Measurements from ENCODE around the gene NEU2. TPM values are rescaled to one million over a fixed set of nuclear protein-coding genes. Genes with fewer than 3 reads are reported as not detected.

NEU2 gene
- total RNA-seq, 1 experiment from 2014 or later: not detected

DNA sequence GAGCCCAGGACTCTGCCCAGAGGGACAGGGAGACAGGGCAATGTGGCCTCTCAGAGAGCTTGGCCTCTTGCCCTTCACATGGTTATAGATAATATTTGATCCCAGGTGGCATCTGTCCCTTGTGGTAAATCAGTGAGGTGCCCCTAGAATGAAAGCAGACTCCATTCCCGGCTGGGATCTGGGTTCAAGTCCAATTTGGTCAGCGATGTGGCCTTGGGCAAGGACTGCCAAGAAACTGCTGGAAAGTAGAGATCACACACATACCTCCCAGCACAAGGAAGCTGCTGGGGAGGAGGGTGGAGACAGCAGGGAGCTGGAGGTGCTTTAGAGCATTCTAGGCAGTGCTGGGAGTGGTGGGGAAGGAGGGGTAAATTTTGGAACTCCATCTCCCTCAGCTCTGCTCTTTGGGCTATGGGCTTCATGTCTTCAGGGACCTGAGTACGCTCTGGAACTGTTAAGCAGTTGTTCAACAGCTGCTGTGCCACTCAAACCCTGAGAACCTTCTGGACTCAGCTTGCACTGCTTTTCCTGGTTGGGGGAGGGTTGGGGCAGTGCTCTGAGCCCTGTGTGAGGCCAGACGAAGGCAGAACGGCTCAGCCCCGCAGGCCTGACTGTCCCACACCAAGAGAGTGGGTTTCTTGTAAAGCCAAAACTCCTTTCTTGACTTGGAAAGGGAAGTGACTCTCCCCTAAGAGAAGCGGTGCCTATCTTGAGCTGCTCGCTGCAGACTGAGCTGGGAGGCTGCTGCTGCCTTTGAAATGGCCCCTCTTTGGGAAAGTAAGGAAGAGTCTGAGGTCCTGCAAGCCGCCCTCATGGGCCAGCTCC is 50.7 kb downstream of the NEU2 start:
- Histone ChIP-seq H3K9me3 (ENCODE audit: low read depth, low read length, poor library complexity, severe bottlenecking) (no peaks in the 10 kb centered on the region), H3K4me1 (ENCODE audit: insufficient read depth, low read length, poor library complexity, severe bottlenecking) (no peaks in the 10 kb centered on the region), H3K4me3 (ENCODE audit: low read depth, low read length, poor library complexity, severe bottlenecking) (no peak overlapping the region), H3K27ac (ENCODE audit: low read depth, low read length, poor library complexity, severe bottlenecking) (no peak overlapping the region), H3K36me3 (ENCODE audit: insufficient read depth, low read length, poor library complexity, severe bottlenecking) (no peaks in the 10 kb centered on the region), H3K27me3 (replicated peaks; ENCODE audit: insufficient read depth, low read depth, low read length, poor library complexity) (no peaks in the 10 kb centered on the region)
- CTCF ChIA-PET: no interaction called here
- no peak for TF ChIP-seq EZH2 (IDR thresholded peaks at IDR 0.05; ENCODE audit: borderline replicate concordance, low read depth, low read length, poor library complexity, severe bottlenecking)
- TF ChIP-seq CTCF (conservative IDR thresholded peaks at IDR 0.05; ENCODE audit: low read depth, low read length): no peak
- no TSS peak for BruUV-seq (replicated peaks)
- POLR2A ChIA-PET (ENCODE audit: low non-redundant PET): no interaction called here
- DNase-seq (ENCODE audit: low spot score): no peak
- intact Hi-C loops (cut with micrococcal nuclease; ENCODE audit: unreplicated experiment): no loop called here

DNA sequence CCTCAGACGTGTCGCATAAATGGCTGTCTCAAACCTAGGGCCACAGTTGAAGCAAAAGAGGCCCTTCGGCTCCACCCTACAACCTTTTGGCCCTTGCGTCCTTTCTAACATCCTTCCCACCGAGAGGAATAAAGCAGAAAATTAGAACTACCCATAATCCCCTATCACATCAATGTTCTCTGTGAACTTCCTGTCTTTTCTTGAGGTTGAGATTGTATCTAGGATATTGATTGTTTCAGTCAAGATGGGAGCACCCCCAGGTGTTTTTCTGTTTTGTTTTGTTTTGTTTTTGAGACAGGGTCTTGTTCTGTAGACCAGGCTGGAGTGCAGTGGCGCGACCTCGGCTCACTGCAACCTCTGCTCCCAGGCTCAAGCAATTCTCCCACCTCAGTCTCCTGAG is 51.3 kb downstream of the NEU2 start:
- H3K4me3 ChIP-seq (ENCODE audit: low read depth, low read length, poor library complexity, severe bottlenecking): no peak overlapping the region
- CTCF ChIA-PET: no interaction called here
- DNase-seq (ENCODE audit: low spot score): no peak
- no peaks in the 10 kb centered on the region for H3K36me3 ChIP-seq (ENCODE audit: insufficient read depth, low read length, poor library complexity, severe bottlenecking)
- POLR2A ChIA-PET (ENCODE audit: low non-redundant PET): no interaction called here
- H3K9me3 ChIP-seq (ENCODE audit: low read depth, low read length, poor library complexity, severe bottlenecking): no peaks in the 10 kb centered on the region
- BruUV-seq (replicated peaks): no TSS peak
- H3K27me3 ChIP-seq (replicated peaks; ENCODE audit: insufficient read depth, low read depth, low read length, poor library complexity): no peaks in the 10 kb centered on the region
- intact Hi-C loops (cut with micrococcal nuclease; ENCODE audit: unreplicated experiment): no loop called here
- H3K27ac ChIP-seq (ENCODE audit: low read depth, low read length, poor library complexity, severe bottlenecking): no peak overlapping the region
- H3K4me1 ChIP-seq (ENCODE audit: insufficient read depth, low read length, poor library complexity, severe bottlenecking): no peaks in the 10 kb centered on the region
- TF ChIP-seq EZH2 (IDR thresholded peaks at IDR 0.05; ENCODE audit: borderline replicate concordance, low read depth, low read length, poor library complexity, severe bottlenecking) (no peak), CTCF (conservative IDR thresholded peaks at IDR 0.05; ENCODE audit: low read depth, low read length) (no peak)

DNA sequence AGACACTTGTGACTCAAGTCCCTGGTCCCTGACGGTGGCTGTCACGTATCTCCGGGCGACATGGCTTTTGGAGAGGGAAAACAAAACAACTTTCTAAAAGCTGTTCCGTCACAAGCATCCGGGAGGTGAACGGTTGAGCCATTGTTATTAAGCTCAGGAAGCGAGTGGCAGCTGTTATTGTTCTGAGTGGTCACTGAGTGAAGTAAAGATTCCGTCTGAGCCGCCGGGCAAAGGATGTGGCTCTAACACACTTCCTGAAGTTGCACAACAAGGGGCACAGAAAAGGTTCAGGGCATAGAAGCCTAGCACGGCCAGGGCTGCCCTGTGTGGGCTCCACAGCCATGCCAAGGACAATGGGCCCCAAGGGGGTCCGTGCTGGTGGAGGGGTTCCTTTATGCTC is 52.0 kb downstream of the NEU2 start:
- H3K27ac ChIP-seq (ENCODE audit: low read depth, low read length, poor library complexity, severe bottlenecking): no peak overlapping the region
- no peak for DNase-seq (ENCODE audit: low spot score)
- H3K4me1 ChIP-seq (ENCODE audit: insufficient read depth, low read length, poor library complexity, severe bottlenecking): no peaks in the 10 kb centered on the region
- no peaks in the 10 kb centered on the region for H3K27me3 ChIP-seq (replicated peaks; ENCODE audit: insufficient read depth, low read depth, low read length, poor library complexity)
- intact Hi-C loops (cut with micrococcal nuclease; ENCODE audit: unreplicated experiment): no loop called here
- ChIA-PET CTCF (no interaction called here), POLR2A (ENCODE audit: low non-redundant PET) (no interaction called here)
- no peaks in the 10 kb centered on the region for H3K36me3 ChIP-seq (ENCODE audit: insufficient read depth, low read length, poor library complexity, severe bottlenecking)
- no peaks in the 10 kb centered on the region for H3K9me3 ChIP-seq (ENCODE audit: low read depth, low read length, poor library complexity, severe bottlenecking)
- no peak overlapping the region for H3K4me3 ChIP-seq (ENCODE audit: low read depth, low read length, poor library complexity, severe bottlenecking)
- no peak for TF ChIP-seq EZH2 (IDR thresholded peaks at IDR 0.05; ENCODE audit: borderline replicate concordance, low read depth, low read length, poor library complexity, severe bottlenecking)
- no peak for TF ChIP-seq CTCF (conservative IDR thresholded peaks at IDR 0.05; ENCODE audit: low read depth, low read length)
- no TSS peak for BruUV-seq (replicated peaks)

Other genes starting within 250 kb of the NEU2 start
- 4.6 and 4.7 TPM in 2 replicates for gene SNORC, start 162.4 kb upstream of the NEU2 start, total RNA-seq (2021)
- gene NGEF, start 19.4 kb upstream of the NEU2 start, total RNA-seq (2021): 0.57 and 0.69 TPM in 2 replicates
- 2.3 and 3.0 TPM in 2 replicates for gene INPP5D, start 27.7 kb downstream of the NEU2 start, total RNA-seq (2021)
- gene ATG16L1, start 219.0 kb downstream of the NEU2 start, total RNA-seq (2021): 38.2 and 43.2 TPM in 2 replicates